ENCODE results near the gene FIGLA. TPM values are rescaled to one million over a fixed set of nuclear protein-coding genes. Genes with fewer than 3 reads are reported as not detected.

The FIGLA gene
- total RNA-seq, 1 experiment from 2014 or later: not detected

DNA sequence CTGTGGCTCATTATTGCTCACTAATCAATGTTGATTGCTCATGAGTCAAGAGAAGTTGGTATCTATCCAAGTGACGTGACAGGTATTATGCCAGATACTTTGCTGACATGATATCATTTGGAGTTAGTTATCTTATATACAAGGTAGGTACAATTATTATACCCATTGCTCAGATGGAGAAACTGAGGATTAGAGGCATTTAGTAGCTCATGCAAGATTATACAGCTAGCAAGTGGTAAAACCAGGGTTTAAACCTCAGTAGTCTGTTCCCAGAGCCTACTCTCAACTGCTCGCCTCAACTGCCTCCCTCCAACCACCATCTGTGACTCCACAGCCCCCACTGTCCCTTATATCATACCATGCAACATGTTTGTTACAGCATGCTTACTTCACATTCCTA lies 6.1 kb downstream of the FIGLA start:
- Mint-ChIP-seq H3K27ac (ENCODE audit: unreplicated experiment) (no peak overlapping the region), H3K4me3 (ENCODE audit: low read depth, unreplicated experiment) (no peak overlapping the region), H3K36me3 (ENCODE audit: insufficient read depth, unreplicated experiment) (no peaks in the 10 kb centered on the region), H3K27me3 (ENCODE audit: unreplicated experiment) (peaks cover 59% of the 10 kb centered on the region), H3K4me1 (ENCODE audit: low read depth, unreplicated experiment) (no peaks in the 10 kb centered on the region), H3K9me3 (ENCODE audit: low read depth, unreplicated experiment) (no peaks in the 10 kb centered on the region)
- CTCF ChIA-PET: interaction anchor here (0.6 to 2.2 kb wide), 3 partner anchors 37 to 490 kb away, joined by 4 to 6 read pairs (median 4); partner anchors contain the start of gene SNRPG
- no TSS peak for BruUV-seq (replicated peaks)
- no peak for TF ChIP-seq CTCF (IDR thresholded peaks at IDR 0.05; ENCODE audit: unreplicated experiment)
- no peak for DNase-seq
- intact Hi-C loops (cut with micrococcal nuclease; ENCODE audit: unreplicated experiment): loop anchor here (2.0 to 10.0 kb wide), 3 partner anchors 98 to 480 kb away; partner anchors contain the start of gene FAM136A

DNA sequence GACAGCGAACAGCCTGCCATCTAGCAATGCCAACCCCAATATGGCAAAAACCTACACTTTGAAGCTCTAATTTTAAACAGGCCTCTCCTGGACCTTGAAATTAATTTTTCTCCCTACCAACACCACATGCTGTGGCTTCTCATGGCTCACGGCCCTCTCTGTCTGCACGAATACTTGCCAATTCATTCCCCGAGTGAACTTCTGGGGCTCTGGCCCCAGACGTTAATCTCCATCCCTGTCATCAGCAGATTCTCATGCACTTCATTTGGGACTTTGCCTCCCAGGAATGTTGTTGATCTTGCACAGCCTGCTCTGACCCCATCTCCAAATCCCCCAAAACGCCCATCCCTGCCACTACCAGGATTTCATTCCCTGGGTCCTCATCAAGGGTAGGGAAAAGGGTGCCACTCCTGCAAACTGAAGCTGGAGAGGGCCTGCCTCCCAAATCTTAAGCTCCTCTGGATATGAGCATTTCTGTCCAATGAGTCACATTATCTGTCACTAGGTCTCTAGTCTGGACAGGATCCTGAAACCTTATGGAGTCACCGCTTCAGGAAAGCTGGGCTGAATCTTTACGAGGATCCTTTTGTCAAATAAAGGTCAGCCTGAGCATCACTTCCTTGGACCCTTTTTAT lies 10.4 kb downstream of the FIGLA start:
- Mint-ChIP-seq H3K27ac (ENCODE audit: unreplicated experiment) (no peak overlapping the region), H3K4me1 (ENCODE audit: low read depth, unreplicated experiment) (no peaks in the 10 kb centered on the region), H3K27me3 (ENCODE audit: unreplicated experiment) (peaks cover 62% of the 10 kb centered on the region), H3K4me3 (ENCODE audit: low read depth, unreplicated experiment) (no peak overlapping the region), H3K9me3 (ENCODE audit: low read depth, unreplicated experiment) (no peaks in the 10 kb centered on the region), H3K36me3 (ENCODE audit: insufficient read depth, unreplicated experiment) (no peaks in the 10 kb centered on the region)
- CTCF ChIA-PET: interaction anchor here (0.6 kb wide), 1 partner anchor 23 kb away, joined by 3 read pairs; no protein-coding TSS in a partner anchor
- no peak for DNase-seq
- no peak for TF ChIP-seq CTCF (IDR thresholded peaks at IDR 0.05; ENCODE audit: unreplicated experiment)
- intact Hi-C loops (cut with micrococcal nuclease; ENCODE audit: unreplicated experiment): loop anchor here (10.0 kb wide), 1 partner anchor 475 kb away; the partner anchor contains the start of gene FAM136A
- BruUV-seq (replicated peaks): no TSS peak

GRCh38 chr2:70779491-70779890 lies 11.0 kb downstream of the FIGLA start:
- peaks cover 67% of the 10 kb centered on the region for H3K27me3 Mint-ChIP-seq (ENCODE audit: unreplicated experiment)
- BruUV-seq (replicated peaks): no TSS peak
- CTCF ChIA-PET: no interaction called here

DNA sequence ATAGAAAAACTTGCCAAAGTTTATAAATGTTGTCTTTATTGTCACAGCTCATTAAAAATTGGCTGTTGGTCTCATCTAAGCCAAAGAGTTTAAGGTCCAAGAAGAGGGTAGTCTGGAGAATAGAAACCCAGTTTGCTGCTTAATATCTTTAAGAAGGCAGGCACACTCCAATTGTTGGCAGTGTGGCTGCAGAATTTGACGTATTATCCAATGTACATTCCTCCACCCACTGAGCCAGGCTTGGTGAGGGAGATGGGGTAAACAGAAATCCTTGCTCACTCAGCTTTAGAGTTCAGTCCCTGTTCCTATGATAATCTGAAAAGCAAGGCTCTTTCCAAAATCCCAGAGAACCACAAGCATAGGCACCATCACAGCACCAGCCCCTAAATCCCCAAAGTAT lies 11.8 kb downstream of the FIGLA start:
- H3K4me3 Mint-ChIP-seq (ENCODE audit: low read depth, unreplicated experiment): no peak overlapping the region
- no peak for TF ChIP-seq CTCF (IDR thresholded peaks at IDR 0.05; ENCODE audit: unreplicated experiment)
- intact Hi-C loops (cut with micrococcal nuclease; ENCODE audit: unreplicated experiment): no loop called here
- CTCF ChIA-PET: no interaction called here
- H3K36me3 Mint-ChIP-seq (ENCODE audit: insufficient read depth, unreplicated experiment): no peaks in the 10 kb centered on the region
- H3K9me3 Mint-ChIP-seq (ENCODE audit: low read depth, unreplicated experiment): no peaks in the 10 kb centered on the region
- H3K27ac Mint-ChIP-seq (ENCODE audit: unreplicated experiment): no peak overlapping the region
- DNase-seq: no peak
- peaks cover 75% of the 10 kb centered on the region for H3K27me3 Mint-ChIP-seq (ENCODE audit: unreplicated experiment)
- no peaks in the 10 kb centered on the region for H3K4me1 Mint-ChIP-seq (ENCODE audit: low read depth, unreplicated experiment)
- BruUV-seq (replicated peaks): no TSS peak

More at GRCh38 chr2:70779491-70779890, 11.0 kb downstream of the FIGLA start:
- Mint-ChIP-seq H3K4me1 (ENCODE audit: low read depth, unreplicated experiment) (no peaks in the 10 kb centered on the region), H3K9me3 (ENCODE audit: low read depth, unreplicated experiment) (no peaks in the 10 kb centered on the region), H3K36me3 (ENCODE audit: insufficient read depth, unreplicated experiment) (no peaks in the 10 kb centered on the region), H3K4me3 (ENCODE audit: low read depth, unreplicated experiment) (no peak overlapping the region), H3K27ac (ENCODE audit: unreplicated experiment) (no peak overlapping the region)
- intact Hi-C loops (cut with micrococcal nuclease; ENCODE audit: unreplicated experiment): no loop called here
- DNase-seq: no peak
- no peak for TF ChIP-seq CTCF (IDR thresholded peaks at IDR 0.05; ENCODE audit: unreplicated experiment)

Data from Calu3 (cell line).